Astrocyte (in vitro differentiated cells and primary cell): ENCODE measurements around the gene MAP7.

Source experiments
- CTCF ChIP-seq: IDR thresholded peaks from 2 replicates; pipeline ENCODE4 v1.5.1; 2011; ENCODE audit warnings: low read depth, mild to moderate bottlenecking, inconsistent platforms, low read length, moderate library complexity; ENCODE audit not compliant: insufficient read depth
- EZH2 ChIP-seq: IDR thresholded peaks from 2 replicates; pipeline ENCODE4 v1.6.1; 2012; ENCODE audit warnings: mild to moderate bottlenecking, low read length, inconsistent platforms; ENCODE audit not compliant: insufficient read depth

- TF ChIP-seq CTCF (no peak), EZH2 (no peak)
Measured at GRCh38 chr6:136464148-136464547, 86.1 kb downstream of the MAP7 start.
